ENCODE data around the gene STK17B. TPM values are rescaled to one million over a fixed set of nuclear protein-coding genes. Genes with fewer than 3 reads are reported as not detected.

The STK17B gene
- total RNA-seq, 1 donor from 2014 or later: 42.6 TPM

DNA sequence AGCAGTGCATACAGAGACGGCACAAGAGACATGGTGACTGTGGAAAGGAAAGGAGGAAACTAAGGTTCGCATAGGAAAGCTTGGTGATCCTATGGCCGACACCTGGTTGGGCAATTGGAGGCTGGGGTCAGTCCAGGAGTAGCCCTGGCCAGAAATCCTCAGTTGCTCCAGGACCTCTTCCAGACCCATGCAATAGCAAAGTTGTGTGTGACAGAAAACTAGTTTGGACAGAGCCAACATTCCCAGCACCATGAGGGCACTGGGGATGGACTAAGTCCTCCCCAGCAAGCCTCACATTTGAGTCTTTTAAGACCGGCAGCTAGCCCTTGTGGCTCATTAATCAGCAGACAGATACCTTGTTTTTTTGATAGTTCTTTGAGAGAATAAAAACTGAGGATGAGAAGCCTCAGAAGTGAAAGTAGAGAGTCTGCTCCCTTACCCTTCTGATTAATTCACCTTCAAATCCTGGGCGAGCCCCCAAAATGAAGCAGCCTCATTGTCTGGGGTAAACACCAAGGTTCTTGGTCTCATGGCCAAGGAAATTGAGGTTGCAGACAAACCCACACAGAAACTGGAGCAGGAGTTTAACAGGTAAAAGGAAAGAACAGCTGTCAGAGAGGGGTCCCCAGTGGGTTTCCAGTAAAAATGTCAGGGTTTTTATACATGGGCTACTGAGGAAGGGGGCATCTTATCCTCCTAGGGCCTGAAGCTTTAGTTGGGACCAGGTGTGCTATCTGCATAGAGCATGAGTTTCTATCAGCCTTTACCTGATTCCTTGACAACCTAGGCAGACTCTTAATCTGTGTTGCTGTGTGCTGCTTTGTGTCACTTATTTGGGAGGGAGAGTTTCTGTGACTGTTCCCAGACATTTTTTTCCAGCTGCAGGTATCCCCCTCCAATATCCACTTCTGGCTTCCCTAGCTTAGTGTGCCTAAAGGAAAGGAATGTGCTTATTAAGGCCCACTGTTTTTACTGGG lies 39.1 kb downstream of the STK17B start:
- Mint-ChIP-seq H3K9me3 (ENCODE audit: unreplicated experiment) (peaks cover 43% of the 10 kb centered on the region), H3K27me3 (ENCODE audit: low read depth, unreplicated experiment) (no peaks in the 10 kb centered on the region)

GRCh38 chr2:196131384-196131937 lies 39.9 kb downstream of the STK17B start:
- H3K4me1 Mint-ChIP-seq (ENCODE audit: low read depth, unreplicated experiment): peaks cover 11% of the 10 kb centered on the region
- no peak overlapping the region for H3K9ac ChIP-seq (ENCODE audit: low read length)
- no peaks in the 10 kb centered on the region for H3K79me2 ChIP-seq (ENCODE audit: insufficient read depth, low read length)
- peaks cover 43% of the 10 kb centered on the region for H3K9me3 Mint-ChIP-seq (ENCODE audit: unreplicated experiment)
- no peak overlapping the region for H3K27ac ChIP-seq (ENCODE audit: low read depth, low read length)
- H3K9me3 ChIP-seq (ENCODE audit: insufficient read depth, low read depth, low read length): peaks cover 27% of the 10 kb centered on the region
- no peak for TF ChIP-seq EZH2 (IDR thresholded peaks at IDR 0.05; ENCODE audit: insufficient read depth, low read length)
- peak; percentile 23 for TF ChIP-seq CTCF (IDR thresholded peaks at IDR 0.05; ENCODE audit: insufficient read depth, low read depth, low read length)
- no peaks in the 10 kb centered on the region for H3K27me3 Mint-ChIP-seq (ENCODE audit: low read depth, unreplicated experiment)
- no peak overlapping the region for H3K4me3 ChIP-seq (ENCODE audit: insufficient read depth, low read depth, low read length)
- H3K4me1 ChIP-seq (ENCODE audit: insufficient read depth, low read length): no peaks in the 10 kb centered on the region
- peak overlapping the region; percentile 77 for H3K27ac Mint-ChIP-seq (ENCODE audit: unreplicated experiment)
- H3K36me3 ChIP-seq (ENCODE audit: insufficient read depth, low read length): peaks cover 8% of the 10 kb centered on the region
- H3K27me3 ChIP-seq (ENCODE audit: insufficient read depth, low read length): no peaks in the 10 kb centered on the region
- no peak overlapping the region for H3K4me3 Mint-ChIP-seq (ENCODE audit: unreplicated experiment)
- peaks cover 38% of the 10 kb centered on the region for H3K36me3 Mint-ChIP-seq (ENCODE audit: low read depth, unreplicated experiment)
- FAIRE-seq (peak; percentile 29), DNase-seq (ENCODE audit: low read depth) (no peak)
- H2AFZ ChIP-seq (ENCODE audit: low read depth, low read length): no peak overlapping the region
- no peak overlapping the region for H3K4me2 ChIP-seq (ENCODE audit: low read length)
- H4K20me1 ChIP-seq (ENCODE audit: insufficient read depth, low read length): no peaks in the 10 kb centered on the region

More for the DNA sequence above, 39.1 kb downstream of the STK17B start:
- no peak overlapping the region for H3K4me2 ChIP-seq (ENCODE audit: low read length)
- DNase-seq (ENCODE audit: low read depth): peak; percentile 23
- TF ChIP-seq EZH2 (IDR thresholded peaks at IDR 0.05; ENCODE audit: insufficient read depth, low read length) (no peak), CTCF (IDR thresholded peaks at IDR 0.05; ENCODE audit: insufficient read depth, low read depth, low read length) (no peak)
- H3K4me1 ChIP-seq (ENCODE audit: insufficient read depth, low read length): no peaks in the 10 kb centered on the region
- Mint-ChIP-seq H3K36me3 (ENCODE audit: low read depth, unreplicated experiment) (peaks cover 40% of the 10 kb centered on the region), H3K27ac (ENCODE audit: unreplicated experiment) (peak overlapping the region; percentile 77), H3K4me1 (ENCODE audit: low read depth, unreplicated experiment) (peaks cover 18% of the 10 kb centered on the region), H3K4me3 (ENCODE audit: unreplicated experiment) (no peak overlapping the region)
- FAIRE-seq: no peak
- H3K9me3 ChIP-seq (ENCODE audit: insufficient read depth, low read depth, low read length): peaks cover 27% of the 10 kb centered on the region
- H3K36me3 ChIP-seq (ENCODE audit: insufficient read depth, low read length): peaks cover 16% of the 10 kb centered on the region
- H3K4me3 ChIP-seq (ENCODE audit: insufficient read depth, low read depth, low read length): no peak overlapping the region
- H3K9ac ChIP-seq (ENCODE audit: low read length): no peak overlapping the region
- H3K27ac ChIP-seq (ENCODE audit: low read depth, low read length): no peak overlapping the region
- no peak overlapping the region for H2AFZ ChIP-seq (ENCODE audit: low read depth, low read length)
- H3K27me3 ChIP-seq (ENCODE audit: insufficient read depth, low read length): no peaks in the 10 kb centered on the region
- H3K79me2 ChIP-seq (ENCODE audit: insufficient read depth, low read length): no peaks in the 10 kb centered on the region
- H4K20me1 ChIP-seq (ENCODE audit: insufficient read depth, low read length): no peaks in the 10 kb centered on the region
